Stimulated activated CD8-positive, alpha-beta memory T cell treated with anti-CD3 and anti-CD28 coated beads, Interleukin-4, amount 100 ng/mL, for 48 hours (primary cell): ENCODE results near the gene HACD3.
"Not testable (repeated sequence)": the region's sequence is repeated elsewhere in the genome, so short reads cannot be mapped to it uniquely, and the experiment has no call there.

Experiments used
- DNase-seq: peaks from one replicate; pipeline ENCODE4 v3.0.0-alpha.2; 2020

The HACD3 gene

DNA sequence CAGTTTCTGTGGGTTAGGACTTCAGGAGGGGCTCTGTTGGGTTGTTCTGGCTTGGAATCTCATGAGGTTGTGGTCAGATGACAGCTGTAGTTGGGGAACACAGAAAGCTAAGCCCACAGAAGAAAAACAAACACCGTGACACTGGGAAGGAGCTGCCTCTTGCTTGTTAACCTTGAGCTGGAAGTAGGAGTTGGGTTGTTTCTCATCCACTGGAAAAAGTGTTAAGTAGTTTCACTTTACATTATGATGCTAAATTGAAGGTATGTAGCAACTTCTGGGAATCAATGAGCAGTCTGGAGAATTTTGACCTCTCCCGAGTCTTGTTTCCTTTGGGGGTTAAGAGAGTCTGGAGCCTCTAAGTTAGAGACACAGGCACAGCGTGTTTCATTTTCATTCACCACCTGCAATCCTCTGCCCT is 20.4 kb downstream of the HACD3 start:
- no peak for DNase-seq

DNA sequence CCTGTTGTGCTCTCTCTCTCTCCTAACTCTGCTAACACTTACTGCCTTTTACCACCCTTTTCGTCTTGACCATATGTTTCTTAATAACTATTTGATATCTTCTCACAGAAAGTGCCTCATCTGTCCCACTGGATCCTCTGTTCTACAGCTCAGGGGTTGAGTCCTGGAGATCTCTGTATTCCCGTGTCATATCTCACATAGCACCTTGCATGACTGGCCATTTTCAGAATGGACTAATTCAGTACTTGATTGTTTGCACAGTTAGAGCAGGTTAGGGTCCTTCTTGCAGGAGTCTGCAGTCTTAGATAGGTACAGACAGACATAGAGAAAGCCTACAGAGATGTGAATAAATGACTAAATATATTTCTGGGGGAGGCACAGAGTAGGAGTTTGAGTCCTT is 20.9 kb downstream of the HACD3 start:
- DNase-seq = no peak

DNA sequence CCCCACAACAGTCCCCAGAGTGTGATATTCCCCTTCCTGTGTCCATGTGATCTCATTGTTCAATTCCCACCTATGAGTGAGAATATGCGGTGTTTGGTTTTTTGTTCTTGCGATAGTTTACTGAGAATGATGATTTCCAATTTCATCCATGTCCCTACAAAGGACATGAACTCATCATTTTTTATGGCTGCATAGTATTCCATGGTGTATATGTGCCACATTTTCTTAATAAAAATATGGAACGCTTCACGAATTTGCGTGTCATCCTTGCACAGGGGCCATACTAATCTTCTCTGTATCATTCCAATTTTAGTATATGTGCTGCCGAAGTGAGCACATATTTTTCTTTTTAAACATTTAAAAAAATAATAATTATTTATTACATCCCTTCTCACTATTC is 22.6 kb downstream of the HACD3 start:
- DNase-seq = not testable (repeated sequence)

GRCh38 chr15:65553691-65554090 is 23.4 kb downstream of the HACD3 start:
- no peak for DNase-seq

- DNase-seq = no peak
These were observed 26.4 kb downstream of the HACD3 start for GRCh38 chr15:65556622-65557021.

DNA sequence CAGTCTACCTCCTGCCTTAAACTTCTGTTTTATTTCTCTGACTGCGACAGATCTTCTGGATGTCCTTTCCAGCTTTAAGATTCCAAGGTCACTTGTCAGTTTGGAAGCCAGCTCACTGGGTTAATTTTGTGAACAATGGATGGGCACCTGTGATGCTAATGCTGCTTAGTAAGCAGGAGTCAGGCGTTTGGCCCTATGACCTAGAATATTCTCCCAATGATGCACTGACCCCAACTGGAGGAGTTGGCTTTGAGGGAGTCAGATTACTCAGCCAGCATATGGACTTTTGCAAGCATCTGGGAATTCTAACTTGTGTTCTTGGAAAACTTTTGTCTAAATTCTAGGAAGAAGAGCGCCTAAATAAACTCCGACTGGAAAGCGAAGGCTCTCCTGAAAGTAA is 28.1 kb downstream of the HACD3 start:
- DNase-seq = no peak

- no peak for DNase-seq
These were observed 28.9 kb downstream of the HACD3 start for GRCh38 chr15:65558997-65559760.

- DNase-seq = no peak
These were observed 29.7 kb downstream of the HACD3 start for GRCh38 chr15:65559941-65560340.

GRCh38 chr15:65561934-65562333 is 31.7 kb downstream of the HACD3 start:
- no peak for DNase-seq

GRCh38 chr15:65569728-65570127 is 39.5 kb downstream of the HACD3 start:
- DNase-seq = no peak

DNA sequence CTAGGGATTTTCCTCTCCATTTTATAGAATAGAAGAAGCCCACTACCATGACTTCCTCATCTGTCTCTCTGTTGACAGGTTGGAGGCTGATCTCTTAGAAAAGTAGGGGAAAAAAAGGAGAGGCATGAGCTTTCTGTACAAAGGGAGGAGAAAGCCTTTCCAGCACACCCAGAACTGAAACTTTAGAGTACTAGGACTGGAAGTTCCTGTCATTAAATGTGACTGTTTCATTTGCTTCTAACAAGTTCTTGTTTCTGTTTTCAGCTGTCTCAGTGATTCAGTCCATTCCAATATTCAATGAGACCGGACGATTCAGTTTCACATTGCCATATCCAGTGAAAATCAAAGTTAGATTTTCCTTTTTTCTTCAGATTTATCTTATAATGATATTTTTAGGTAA is 41.7 kb downstream of the HACD3 start:
- DNase-seq = no peak

DNA sequence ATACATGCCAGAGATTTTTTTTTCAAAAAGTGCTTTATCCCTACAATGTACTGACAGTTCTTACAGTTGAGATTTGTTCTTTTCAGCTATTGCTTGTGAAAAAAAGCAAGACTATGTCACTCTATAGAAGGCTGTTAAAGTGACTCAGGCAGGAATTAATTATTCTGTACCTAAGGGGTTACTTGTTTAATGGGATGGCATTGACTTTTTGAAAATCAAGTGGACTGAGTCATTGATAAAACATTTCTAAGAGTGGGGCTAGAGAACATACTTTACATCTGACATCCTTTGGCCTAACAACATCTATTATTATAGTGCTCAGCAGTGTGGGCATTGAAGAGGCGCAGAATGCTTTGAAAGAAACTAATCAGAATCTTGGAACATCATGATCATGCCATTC is 46.4 kb downstream of the HACD3 start:
- DNase-seq = no peak

DNA sequence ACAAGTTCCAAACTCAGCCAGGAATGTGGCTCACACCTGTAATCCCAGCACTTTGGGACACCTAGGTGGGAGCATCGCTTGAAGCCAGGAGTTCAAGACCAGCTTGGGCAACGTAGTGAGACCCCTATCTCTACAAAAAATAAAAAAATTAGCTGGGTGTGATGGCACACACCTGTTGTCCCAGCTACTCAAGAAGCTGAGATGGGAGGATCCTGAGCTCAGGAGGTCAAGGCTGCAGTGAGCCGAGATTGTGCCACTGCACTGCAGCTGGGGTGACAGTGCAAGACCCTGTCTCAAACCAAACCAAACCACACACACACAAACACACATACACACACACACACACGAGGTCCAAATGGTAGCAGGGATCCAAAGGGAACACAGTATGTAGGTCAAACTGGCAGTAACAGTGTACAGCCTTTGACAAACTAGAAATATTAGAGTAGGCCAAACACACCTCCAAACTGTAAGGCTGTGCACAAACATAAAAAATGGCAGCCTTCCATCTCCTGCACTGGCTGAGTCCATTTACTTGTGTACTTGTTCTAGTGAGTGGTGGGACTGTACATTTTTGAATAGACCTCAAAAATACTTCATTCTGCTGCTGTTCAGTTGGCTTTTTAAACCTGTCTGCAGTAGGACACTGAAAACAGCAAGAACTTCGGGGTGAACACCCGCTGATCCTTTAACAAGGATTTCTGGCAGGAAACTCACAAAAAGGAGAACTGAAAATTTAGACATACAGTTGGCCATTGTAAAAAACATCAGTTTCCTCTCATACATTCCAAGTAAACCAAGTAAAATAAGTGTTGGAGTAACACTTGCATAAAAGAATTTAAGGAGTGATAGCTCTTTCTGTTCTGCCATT is 47.1 kb downstream of the HACD3 start:
- DNase-seq = no peak

- DNase-seq = no peak
These were observed 48.9 kb downstream of the HACD3 start for GRCh38 chr15:65578904-65579728.

- DNase-seq = no peak
These were observed 49.5 kb downstream of the HACD3 start for GRCh38 chr15:65579762-65580161.

- DNase-seq = no peak
These were observed 50.0 kb downstream of the HACD3 start for GRCh38 chr15:65580287-65580686.

DNA sequence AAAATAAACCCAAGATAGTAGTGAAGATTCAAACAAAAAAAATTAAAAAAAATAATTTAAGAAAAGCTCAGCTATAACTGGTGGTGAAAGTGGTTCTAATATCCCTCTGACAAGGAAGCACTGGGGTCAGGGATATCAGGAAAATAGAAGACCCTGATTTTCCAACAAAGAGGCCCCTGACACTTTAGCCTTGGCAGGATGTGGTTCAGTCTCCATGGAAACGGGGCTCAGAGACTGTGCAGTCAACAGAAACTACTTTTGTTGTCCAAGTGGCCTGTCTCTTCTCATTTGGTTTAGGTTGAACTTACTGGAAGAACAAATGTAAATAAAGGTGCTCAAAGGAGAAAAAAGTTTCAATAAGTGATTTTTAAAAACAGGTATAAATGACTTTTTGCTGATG is 53.4 kb downstream of the HACD3 start:
- DNase-seq = peak; percentile 42

DNA sequence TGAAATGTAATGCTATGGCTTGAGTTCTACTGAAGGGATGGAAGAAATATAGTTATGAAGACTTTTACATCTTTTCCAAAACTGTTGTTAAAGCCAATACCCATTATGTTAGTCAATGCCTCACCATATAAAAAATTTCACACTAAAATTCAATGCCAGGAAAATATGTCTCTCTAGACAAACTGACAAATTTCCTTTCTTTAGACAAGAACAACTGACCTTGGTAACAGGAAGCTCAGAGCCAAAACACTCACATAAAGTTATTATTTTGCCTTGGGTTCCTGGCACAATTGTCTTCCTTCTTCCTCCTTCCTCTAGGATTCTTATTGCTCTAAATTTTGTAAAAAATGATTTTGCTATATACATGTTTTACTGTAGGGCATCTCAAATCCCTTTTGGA is 54.0 kb downstream of the HACD3 start:
- DNase-seq = no peak

GRCh38 chr15:65587094-65587493 is 56.8 kb downstream of the HACD3 start:
- no peak for DNase-seq

GRCh38 chr15:65595960-65596359 is 65.7 kb downstream of the HACD3 start:
- DNase-seq = no peak

DNA sequence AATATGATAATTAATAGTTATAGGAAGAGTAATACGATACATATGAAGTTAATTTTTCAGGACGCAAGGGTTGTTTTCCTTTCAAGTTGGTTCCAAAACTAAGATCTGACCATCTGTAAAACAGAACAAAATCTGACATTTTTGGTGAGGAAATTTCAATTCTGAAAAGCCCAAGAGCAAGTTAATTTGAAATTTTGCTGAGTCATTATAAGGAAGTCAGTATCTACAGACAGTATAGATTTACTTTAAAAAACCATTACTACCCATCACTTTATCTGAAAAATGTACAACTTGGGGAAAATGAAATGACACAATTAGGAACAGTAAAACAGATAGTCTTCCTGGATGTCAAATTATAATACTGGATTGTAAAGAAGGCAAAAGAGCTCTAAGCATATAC is 68.2 kb downstream of the HACD3 start:
- no peak for DNase-seq

DNA sequence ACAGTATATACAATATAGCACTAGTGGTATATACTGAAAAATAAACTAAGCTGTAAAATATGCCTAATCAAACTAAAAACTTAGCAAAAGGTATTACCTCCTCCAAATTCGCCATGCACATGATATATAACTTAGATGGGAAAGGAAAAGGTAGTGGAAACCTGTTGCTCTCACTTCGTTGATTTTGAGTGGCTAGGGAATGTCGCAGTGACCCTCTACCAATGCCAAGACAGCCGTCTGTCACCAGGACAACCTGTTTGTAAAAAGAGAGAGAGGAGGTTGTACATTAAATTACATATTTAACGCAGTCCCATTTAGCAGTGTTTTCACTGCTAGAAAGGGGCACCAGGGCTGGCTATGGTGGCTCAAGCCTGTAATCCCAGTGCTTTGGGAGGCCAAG is 69.4 kb downstream of the HACD3 start:
- DNase-seq = no peak

- DNase-seq = no peak
These were observed 72.9 kb downstream of the HACD3 start for GRCh38 chr15:65603134-65603533.
